Left ventricle myocardium inferior (tissue), 1 donor: ENCODE data around the gene R3HDM4. TPM values are rescaled to one million over a fixed set of nuclear protein-coding genes. Genes with fewer than 3 reads are reported as not detected.

Experiments used
- DNase-seq: peaks from one replicate; pipeline ENCODE4 v3.0.0-alpha.2; 2020
- H3K27ac ChIP-seq: fragments of 200-600 bp; replicated peaks from 2 replicates; pipeline ENCODE4 v1.8.0; 2021
- H3K27me3 ChIP-seq: fragments of 200-600 bp; 2 replicates; pipeline ENCODE4 v1.8.0; 2021; ENCODE audit warnings: low read depth
- H3K36me3 ChIP-seq: fragments of 200-600 bp; 2 replicates; pipeline ENCODE4 v1.8.0; 2021
- H3K4me1 ChIP-seq: fragments of 200-600 bp; 2 replicates; pipeline ENCODE4 v1.8.0; 2021
- H3K4me3 ChIP-seq: fragments of 200-600 bp; 2 replicates; pipeline ENCODE4 v1.8.0; 2021; ENCODE audit warnings: mild to moderate bottlenecking, moderate library complexity
- H3K9me3 ChIP-seq: fragments of 200-600 bp; replicated peaks from 2 replicates; pipeline ENCODE4 v1.8.0; 2021
- CTCF ChIP-seq: fragments of 200-600 bp; IDR thresholded peaks from 2 replicates; pipeline ENCODE4 v1.8.0; 2021; ENCODE audit warnings: antibody characterized with exemption, mild to moderate bottlenecking, borderline replicate concordance
- intact Hi-C: fragments of 100-400 bp; cut with micrococcal nuclease; formaldehyde crosslinking; loops from one replicate; pipeline ENCODE4 v1.11.0; 2022
- total RNA-seq: library from RNA; stranded (reverse); fragmentation: NEBNext Ultra II Directional; extraction: Animal tissue kit (Norgen Biotek cat#: 25700); gene quantifications from one replicate; pipeline ENCODE4 v1.2.1, GENCODE V29; 2021
- donor health status: DM: no; HTN: yes; CAD: no; lungs with severe emphysema.

Gene R3HDM4
- total RNA-seq, 1 donor from 2014 or later: 21.6 TPM

GRCh38 chr19:939922-940321, 26.9 kb upstream of the R3HDM4 start:
- Histone ChIP-seq H3K4me3 (no peak overlapping the region), H3K36me3 (peaks cover 4% of the 10 kb centered on the region), H3K9me3 (no peaks in the 10 kb centered on the region), H3K27ac (peak overlapping the region; percentile 80), H3K27me3 (no peaks in the 10 kb centered on the region), H3K4me1 (peaks cover 29% of the 10 kb centered on the region)
- DNase-seq: no peak
- no peak for TF ChIP-seq CTCF
- intact Hi-C loops: no loop called here

GRCh38 chr19:939439-939838, 26.4 kb upstream of the R3HDM4 start:
- intact Hi-C loops: no loop called here
- no peak overlapping the region for H3K27ac ChIP-seq
- DNase-seq: no peak
- no peaks in the 10 kb centered on the region for H3K9me3 ChIP-seq
- H3K4me3 ChIP-seq: no peak overlapping the region
- peaks cover 34% of the 10 kb centered on the region for H3K4me1 ChIP-seq
- no peak for TF ChIP-seq CTCF
- no peaks in the 10 kb centered on the region for H3K27me3 ChIP-seq
- H3K36me3 ChIP-seq: peaks cover 4% of the 10 kb centered on the region

- Histone ChIP-seq H3K27ac (no peak overlapping the region), H3K27me3 (no peaks in the 10 kb centered on the region), H3K4me1 (peaks cover 45% of the 10 kb centered on the region), H3K9me3 (no peaks in the 10 kb centered on the region), H3K36me3 (peaks cover 4% of the 10 kb centered on the region), H3K4me3 (no peak overlapping the region)
- no peak for TF ChIP-seq CTCF
- intact Hi-C loops: no loop called here
- no peak for DNase-seq
Observed at GRCh38 chr19:938233-938923, 25.4 kb upstream of the R3HDM4 start.

GRCh38 chr19:937259-937694, 24.3 kb upstream of the R3HDM4 start:
- Histone ChIP-seq H3K4me3 (no peak overlapping the region), H3K9me3 (no peaks in the 10 kb centered on the region), H3K4me1 (peaks cover 56% of the 10 kb centered on the region), H3K27me3 (no peaks in the 10 kb centered on the region), H3K36me3 (no peaks in the 10 kb centered on the region), H3K27ac (no peak overlapping the region)
- no peak for DNase-seq
- TF ChIP-seq CTCF: no peak
- intact Hi-C loops: no loop called here

- peaks cover 50% of the 10 kb centered on the region for H3K4me1 ChIP-seq
- no peaks in the 10 kb centered on the region for H3K36me3 ChIP-seq
- no peak for DNase-seq
- H3K27me3 ChIP-seq: no peaks in the 10 kb centered on the region
- H3K4me3 ChIP-seq: no peak overlapping the region
- TF ChIP-seq CTCF: no peak
- no peak overlapping the region for H3K27ac ChIP-seq
- intact Hi-C loops: no loop called here
- no peaks in the 10 kb centered on the region for H3K9me3 ChIP-seq
Observed at GRCh38 chr19:936175-936546, 23.1 kb upstream of the R3HDM4 start.
